H1 (cell line): ENCODE results near the gene FBXO8. TPM values are rescaled to one million over a fixed set of nuclear protein-coding genes. Genes with fewer than 3 reads are reported as not detected.

Experiments used
- CTCF ChIA-PET: fragments of 300-600 bp; sonication (Branson Sonifier 250); formaldehyde crosslinking; loops from one replicate; lab custom pipeline; 2021; ENCODE audit not compliant: partially characterized antibody; lab: Charles Lee
- POLR2A ChIA-PET: fragments of 300-600 bp; sonication (Branson Sonifier 250); formaldehyde crosslinking; loops from one replicate; lab custom pipeline; 2021; ENCODE audit warnings: inconsistent platforms; ENCODE audit not compliant: partially characterized antibody; lab: Charles Lee
- DNase-seq, 2 experiments: peaks; one replicate each; pipeline versions ENCODE4 v3.0.0 to v3.0.0-alpha.2; 2010 to 2022; ENCODE audit warnings: low spot score in 2 of 2, low read depth in 1 of 2, mixed read lengths in 1 of 2
- FAIRE-seq: peaks from 2 replicates; lab custom pipeline; 2011; peaks lifted over from hg19 to GRCh38; lab: Jason Lieb, UNC
- H2AFZ ChIP-seq: 2 replicates; pipeline ENCODE4 v1.8.1; 2012; ENCODE audit warnings: low read length, inconsistent platforms
- H2AK5ac ChIP-seq: 2 replicates; pipeline ENCODE4 v1.6.1; 2013; ENCODE audit warnings: low read depth, low read length
- H2BK120ac ChIP-seq: replicated peaks from 2 replicates; pipeline ENCODE3; 2013; ENCODE audit warnings: low read depth, low read length, inconsistent platforms
- H2BK12ac ChIP-seq: 2 replicates; pipeline ENCODE4 v1.6.1; 2013; ENCODE audit warnings: low read depth, low read length
- H2BK15ac ChIP-seq: 2 replicates; pipeline ENCODE4 v1.6.1; 2013; ENCODE audit warnings: low read length
- H2BK20ac ChIP-seq: 2 replicates; pipeline ENCODE4 v1.6.1; 2013; ENCODE audit warnings: low read length
- H2BK5ac ChIP-seq: 2 replicates; pipeline ENCODE4 v1.6.1; 2013; ENCODE audit warnings: low read depth, low read length
- H3K14ac ChIP-seq: 2 replicates; pipeline ENCODE4 v1.6.1; 2013; ENCODE audit warnings: inconsistent platforms; ENCODE audit not compliant: insufficient read length
- H3K18ac ChIP-seq: 2 replicates; pipeline ENCODE4 v1.6.1; 2013; ENCODE audit warnings: low read length; ENCODE audit errors: extremely low read depth
- H3K23ac ChIP-seq: 2 replicates; pipeline ENCODE4 v1.6.1; 2013; ENCODE audit warnings: inconsistent platforms; ENCODE audit not compliant: insufficient read length
- H3K23me2 ChIP-seq: 2 replicates; pipeline ENCODE4 v1.6.1; 2013; ENCODE audit warnings: low read depth, low read length
- H3K27ac ChIP-seq: 2 replicates; pipeline ENCODE4 v1.6.1; 2011; ENCODE audit warnings: low read depth, low read length, inconsistent platforms
- H3K27me3 ChIP-seq, 4 experiments: replicated peaks in 1 of 4; 1 replicate in 1 of 4; 2 replicates in 3 of 4; pipeline versions ENCODE4 v1.6.1 to v1.8.1; 2011 to 2013; ENCODE audit warnings: low read length in 3 of 4, mild to moderate bottlenecking in 3 of 4, inconsistent platforms in 2 of 4, mixed read lengths in 2 of 4, moderate library complexity in 1 of 4; ENCODE audit not compliant: control insufficient read depth in 3 of 4, insufficient read depth in 3 of 4; ENCODE audit errors: extremely low read depth in 1 of 4
- H3K36me3 ChIP-seq, 4 experiments: 2 replicates each; pipeline versions ENCODE4 v1.6.1 to v1.8.1; 2011 to 2013; ENCODE audit warnings: mild to moderate bottlenecking in 4 of 4, low read length in 3 of 4, moderate library complexity in 2 of 4, control low read depth in 1 of 4, inconsistent platforms in 1 of 4; ENCODE audit not compliant: insufficient read depth in 4 of 4, control insufficient read depth in 2 of 4
- H3K4ac ChIP-seq: replicated peaks from 2 replicates; pipeline ENCODE3; 2013; ENCODE audit warnings: low read length, low read depth, mixed read lengths, inconsistent platforms; ENCODE audit not compliant: insufficient read length
- H3K4me1 ChIP-seq, 4 experiments: replicated peaks in 1 of 4; 1 replicate in 1 of 4; 2 replicates in 3 of 4; pipeline versions ENCODE4 v1.6.1 to v1.8.1; 2011 to 2013; ENCODE audit warnings: low read length in 3 of 4, inconsistent platforms in 2 of 4, mixed read lengths in 1 of 4; ENCODE audit not compliant: insufficient read depth in 4 of 4, control insufficient read depth in 3 of 4
- H3K4me2 ChIP-seq, 2 experiments: 2 replicates each; pipeline versions ENCODE4 v1.6.1 to v1.8.1; 2011 to 2013; ENCODE audit warnings: low read depth in 2 of 2, low read length in 2 of 2, control low read depth in 1 of 2, inconsistent platforms in 1 of 2, mild to moderate bottlenecking in 1 of 2; ENCODE audit not compliant: insufficient read depth in 1 of 2
- H3K4me3 ChIP-seq, 4 experiments: fragments of 200-600, 300-600 bp in 1 of 4; sonication (generic), shearing (Covaris generic), sonication (Bioruptor Twin) in 1 of 4; 2 replicates each; pipeline versions ENCODE4 v1.5.1 to v1.8.1; 2011 to 2016; ENCODE audit warnings: low read length in 4 of 4, low read depth in 3 of 4, control low read depth in 2 of 4, inconsistent platforms in 2 of 4, mild to moderate bottlenecking in 2 of 4, mixed read lengths in 1 of 4, moderate library complexity in 1 of 4; ENCODE audit not compliant: insufficient read depth in 2 of 4; ENCODE audit errors: extremely low read depth in 1 of 4
- H3K56ac ChIP-seq: replicated peaks from 2 replicates; pipeline ENCODE3; 2013; ENCODE audit warnings: low read depth, mild to moderate bottlenecking, mixed read lengths, low read length, inconsistent platforms; ENCODE audit not compliant: insufficient read length
- H3K79me1 ChIP-seq: 2 replicates; pipeline ENCODE4 v1.6.1; 2013; ENCODE audit warnings: low read depth, low read length, control low read depth
- H3K79me2 ChIP-seq, 2 experiments: 2 replicates each; pipeline versions ENCODE4 v1.6.1 to v1.8.1; 2012 to 2013; ENCODE audit warnings: low read length in 2 of 2, mild to moderate bottlenecking in 2 of 2, inconsistent platforms in 1 of 2; ENCODE audit not compliant: insufficient read depth in 2 of 2, control insufficient read depth in 1 of 2
- H3K9ac ChIP-seq, 4 experiments: replicated peaks in 1 of 4; 1 replicate in 1 of 4; 2 replicates in 3 of 4; pipeline versions ENCODE4 v1.6.1 to v1.8.1; 2011 to 2013; ENCODE audit warnings: low read depth in 3 of 4, low read length in 3 of 4, control low read depth in 2 of 4, mild to moderate bottlenecking in 2 of 4, moderate library complexity in 2 of 4, inconsistent platforms in 1 of 4; ENCODE audit errors: extremely low read depth in 1 of 4
- H3K9me3 ChIP-seq, 2 experiments: 2 replicates each; pipeline versions ENCODE4 v1.6.1 to v1.8.1; 2012 to 2013; ENCODE audit warnings: mild to moderate bottlenecking in 2 of 2, moderate library complexity in 2 of 2, control low read depth in 1 of 2, inconsistent platforms in 1 of 2, low read depth in 1 of 2, low read length in 1 of 2, mixed read lengths in 1 of 2; ENCODE audit not compliant: insufficient read depth in 2 of 2
- H4K20me1 ChIP-seq, 2 experiments: replicated peaks in 1 of 2; 2 replicates each; pipeline versions ENCODE3 to v1.8.1; 2011 to 2013; ENCODE audit warnings: inconsistent platforms in 2 of 2, low read length in 2 of 2, mild to moderate bottlenecking in 1 of 2; ENCODE audit not compliant: insufficient read depth in 2 of 2, control insufficient read depth in 1 of 2
- H4K5ac ChIP-seq: 2 replicates; pipeline ENCODE4 v1.6.1; 2013; ENCODE audit warnings: low read length, low read depth, mixed read lengths, inconsistent platforms; ENCODE audit not compliant: insufficient read length
- H4K8ac ChIP-seq: 2 replicates; pipeline ENCODE4 v1.8.0; 2013; ENCODE audit warnings: mild to moderate bottlenecking, moderate library complexity, low read length, inconsistent platforms; ENCODE audit not compliant: insufficient read depth; ENCODE audit errors: extremely low read depth
- H4K91ac ChIP-seq: replicated peaks from 2 replicates; pipeline ENCODE3; 2013; ENCODE audit warnings: low read length, mixed read lengths, inconsistent platforms; ENCODE audit not compliant: insufficient read length
- CREB1 ChIP-seq: IDR thresholded peaks from 2 replicates; pipeline ENCODE4 v1.6.1; 2012; ENCODE audit warnings: inconsistent platforms
- JUND ChIP-seq: IDR thresholded peaks from 2 replicates; pipeline ENCODE4 v1.6.1; 2011; ENCODE audit warnings: mild to moderate bottlenecking, improper control_type of control experiment, low read length
- SUZ12 ChIP-seq: fragments of 200-600 bp; sonication (generic); IDR thresholded peaks from 2 replicates; pipeline ENCODE4 v1.6.1; 2012; ENCODE audit warnings: mild to moderate bottlenecking, inconsistent platforms, low read length, moderate library complexity, mixed read lengths
- TAF1 ChIP-seq: IDR thresholded peaks from 2 replicates; pipeline ENCODE4 v1.6.1; 2011; ENCODE audit warnings: mild to moderate bottlenecking, low read depth, low read length
- WGBS, 2 experiments: shearing (Covaris generic) in 1 of 2; methylation state at CpG; one replicate each; pipeline versions ENCODE4 v1.1.6 to v1.1.7; 2013 to 2015; ENCODE audit warnings: low lambda C conversion rate in 2 of 2, mixed read lengths in 2 of 2, inconsistent platforms in 1 of 2, low coverage in 1 of 2, missing lambda C conversion rate in 1 of 2; ENCODE audit not compliant: insufficient replicate concordance in 2 of 2, insufficient coverage in 1 of 2, insufficient read length in 1 of 2; ENCODE audit errors: extremely low coverage in 1 of 2, missing lambda C conversion rate in 1 of 2; 5-methylcytosine and 5-hydroxymethylcytosine counted together
- polyA plus RNA-seq, 7 experiments: library from polyadenylated mRNA; depleted of rRNA in 3 of 7; stranded (reverse) in 5 of 7; unstranded in 2 of 7; fragments of >200 nt in 5 of 7; fragments of 200-250 nt in 2 of 7; gene quantifications; 1 replicate in 5 of 7; 2 replicates in 1 of 7; 4 replicates in 1 of 7; pipeline versions ENCODE4 v1.2.1 to v1.2.3, GENCODE V29; 2011 to 2013; ENCODE audit warnings: missing spikeins in 2 of 7, mixed read lengths in 2 of 7
- total RNA-seq: library from RNA; stranded (reverse); fragmentation: NEBNext Ultra II Directional; extraction: Animal tissue kit (Norgen Biotek cat#: 25700); gene quantifications from 2 replicates; pipeline ENCODE4 v1.2.1, GENCODE V29; 2021

Gene FBXO8
- total and polyA plus RNA-seq, 2 of the 8 experiments (the other 6 are each of a cell fraction or from before 2014, with no cell fraction given), result 5.1 to 7.5 TPM

GRCh38 chr4:174324725-174325124 lies 41.3 kb upstream of the FBXO8 start:
- no peak for FAIRE-seq
- Histone ChIP-seq H3K79me2 (no peaks in the 10 kb centered on the region), H2BK120ac (no peak overlapping the region), H3K4ac (no peak overlapping the region), H4K91ac (no peak overlapping the region), H4K20me1 (no peaks in the 10 kb centered on the region), H3K4me1 (no peaks in the 10 kb centered on the region), H3K14ac (no peak overlapping the region), H2BK20ac (no peak overlapping the region), H3K27me3 (no peaks in the 10 kb centered on the region), H2AFZ (no peak overlapping the region), H3K23me2 (no peaks in the 10 kb centered on the region), H3K79me1 (no peaks in the 10 kb centered on the region), H3K4me2 (no peak overlapping the region), H3K23ac (no peak overlapping the region), H4K8ac (no peak overlapping the region), H3K4me3 (no peak overlapping the region), H2BK15ac (no peak overlapping the region), H3K27ac (no peak overlapping the region), H3K36me3 (no peaks in the 10 kb centered on the region; a peak in 1 of 8 replicates), H3K18ac (no peak overlapping the region), H2AK5ac (no peak overlapping the region), H3K56ac (no peak overlapping the region), H3K9me3 (no peaks in the 10 kb centered on the region), H2BK5ac (no peak overlapping the region), H4K5ac (no peak overlapping the region), H2BK12ac (no peak overlapping the region), H3K9ac (no peak overlapping the region)
- ChIA-PET CTCF (no interaction called here), POLR2A (no interaction called here)
- DNase-seq, result no peak
- WGBS, 2 experiments, result 82% methylated on average over 2 of the region's 2 CpGs; no CpG with 5 or more reads in 1 of the 2 experiments
- TF ChIP-seq CREB1, result no peak
- no peak for TF ChIP-seq JUND
- no peak for TF ChIP-seq SUZ12
- no peak for TF ChIP-seq TAF1
